HG02973 (cell line): ENCODE measurements around the gene GOLGA6L7.
"Not testable (repeated sequence)": the region's sequence is repeated elsewhere in the genome, so short reads cannot be mapped to it uniquely, and the experiment has no call there.

Experiments used
- ATAC-seq: cut with Tn5 transposase; IDR thresholded peaks from one replicate; pipeline ENCODE4 v1.9.1; 2021; ENCODE audit warnings: moderate library complexity; ENCODE audit not compliant: unreplicated experiment

The GOLGA6L7 gene

DNA sequence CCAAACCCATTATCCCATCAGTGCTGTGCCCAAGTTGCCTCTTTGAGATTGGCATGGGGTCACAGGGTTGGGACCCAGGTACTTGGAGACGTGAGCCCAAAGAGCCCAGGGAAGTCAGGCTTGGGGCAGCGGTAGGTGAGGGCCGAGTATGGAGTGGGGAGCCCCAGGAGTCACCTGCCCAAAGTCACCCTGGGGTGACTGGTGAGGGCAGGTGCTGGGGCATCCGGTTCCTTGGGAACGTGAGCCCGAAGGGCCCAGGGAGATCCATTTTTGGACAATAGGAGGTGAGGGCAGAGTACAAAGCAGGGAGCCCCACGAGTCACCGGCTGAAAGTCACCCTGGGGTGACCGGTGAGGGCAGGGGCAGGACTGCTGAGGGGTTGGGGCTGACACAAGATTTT, 485 bp downstream of the GOLGA6L7 start:
- not testable (repeated sequence) for ATAC-seq

DNA sequence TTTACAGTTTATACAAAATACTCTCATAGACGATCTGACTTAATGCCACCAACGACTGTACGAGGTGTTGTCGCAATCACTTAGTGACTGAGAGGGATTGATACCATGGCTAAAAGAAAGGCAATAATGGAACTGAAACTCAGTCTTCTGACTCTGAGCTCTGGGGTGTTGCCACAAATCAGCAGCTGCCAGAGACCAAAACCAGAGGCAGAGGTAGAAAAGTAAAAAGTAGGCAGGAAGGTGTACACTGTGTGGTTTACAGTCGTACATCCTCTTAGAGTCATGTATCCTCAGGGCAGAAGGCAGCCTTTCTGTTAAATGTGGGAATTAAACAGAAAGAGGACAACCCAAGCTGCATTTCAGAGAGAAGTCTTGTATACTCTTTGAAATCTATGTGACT, 1.2 kb downstream of the GOLGA6L7 start:
- peak; percentile 96 for ATAC-seq

- ATAC-seq, result not testable (repeated sequence)
These were observed 4.3 kb downstream of the GOLGA6L7 start for GRCh38 chr15:28844147-28844546.

DNA sequence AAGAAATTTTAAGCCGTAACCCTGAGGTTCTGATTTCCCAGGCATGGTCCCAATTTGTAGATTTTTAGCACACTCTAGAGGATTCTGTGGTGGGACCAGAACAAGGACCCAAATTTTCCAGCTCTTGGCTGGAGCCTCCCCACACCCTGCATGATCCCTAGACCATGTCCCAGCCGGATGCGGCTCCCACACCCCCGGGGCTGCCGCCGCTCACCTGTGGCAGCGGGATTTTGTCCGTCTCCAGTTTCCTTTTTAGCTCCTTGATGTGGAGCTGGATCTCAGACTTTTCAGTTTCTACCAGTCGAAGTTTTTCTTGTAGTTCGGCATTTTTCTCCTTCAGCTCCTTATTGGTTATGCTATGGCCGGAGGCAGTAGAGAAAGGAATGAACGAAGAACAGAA, 4.9 kb downstream of the GOLGA6L7 start:
- ATAC-seq, result not testable (repeated sequence)

- ATAC-seq, result not testable (repeated sequence)
These were observed 6.2 kb downstream of the GOLGA6L7 start for GRCh38 chr15:28842210-28842609.

DNA sequence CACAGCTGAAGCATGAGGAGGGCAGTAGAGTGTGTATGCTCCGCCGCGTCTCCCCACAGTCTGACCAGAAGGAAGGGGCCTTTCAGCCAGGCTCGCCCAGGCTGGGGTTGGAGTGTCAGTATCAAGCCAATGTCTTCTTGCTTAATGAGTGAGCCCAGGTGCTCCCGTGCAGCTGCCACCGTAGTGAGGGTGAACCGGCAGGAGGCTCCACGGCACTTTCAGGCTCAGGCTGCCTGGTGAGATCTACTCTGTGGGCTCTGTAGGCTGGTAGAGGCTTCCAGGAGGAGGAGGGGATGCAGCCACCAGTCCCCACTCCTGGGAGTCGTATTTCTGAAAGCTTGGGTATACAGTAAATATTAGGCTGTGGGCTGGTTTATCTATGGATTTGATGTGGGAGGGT, 8.2 kb downstream of the GOLGA6L7 start:
- ATAC-seq, result not testable (repeated sequence)

- not testable (repeated sequence) for ATAC-seq
These were observed 13.4 kb downstream of the GOLGA6L7 start for GRCh38 chr15:28834957-28835585.

DNA sequence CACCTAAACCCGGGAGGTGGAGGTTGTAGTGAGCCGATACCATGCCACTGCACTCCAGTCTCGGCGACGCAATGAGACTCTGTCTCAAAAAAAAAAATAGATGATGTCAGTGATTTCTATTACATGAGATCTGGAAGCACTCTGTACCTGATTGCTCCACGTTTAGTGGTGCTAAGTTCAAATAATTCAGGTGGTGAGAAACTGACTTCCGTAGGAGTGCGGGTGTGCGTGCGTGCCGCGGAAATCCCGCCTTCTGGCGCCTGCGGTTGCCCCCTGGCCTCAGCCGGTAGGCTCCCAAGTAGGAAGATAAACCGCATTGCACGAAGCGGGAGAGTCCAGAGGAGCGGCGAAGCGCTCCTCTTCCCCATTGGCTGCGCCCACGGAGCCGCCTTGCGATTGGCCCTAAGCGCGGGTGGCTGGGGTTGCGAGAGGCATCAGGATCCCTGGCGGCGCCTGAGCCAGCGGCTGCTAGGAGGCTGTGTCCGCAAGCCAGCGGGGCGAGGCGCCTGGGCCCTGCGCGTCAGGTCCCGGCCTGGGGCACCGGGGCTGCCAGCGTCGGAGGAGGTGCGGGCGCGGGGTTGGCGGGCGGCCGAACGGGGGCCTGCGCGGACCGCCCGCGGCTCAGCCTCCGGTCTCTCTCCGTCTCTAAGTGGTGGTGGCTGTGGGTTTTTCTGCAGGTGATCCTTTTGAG, 16.4 kb downstream of the GOLGA6L7 start:
- not testable (repeated sequence) for ATAC-seq

GRCh38 chr15:28821420-28821819, 27.0 kb downstream of the GOLGA6L7 start:
- ATAC-seq, result not testable (repeated sequence)

- not testable (repeated sequence) for ATAC-seq
These were observed 28.5 kb downstream of the GOLGA6L7 start for GRCh38 chr15:28819930-28820295.

DNA sequence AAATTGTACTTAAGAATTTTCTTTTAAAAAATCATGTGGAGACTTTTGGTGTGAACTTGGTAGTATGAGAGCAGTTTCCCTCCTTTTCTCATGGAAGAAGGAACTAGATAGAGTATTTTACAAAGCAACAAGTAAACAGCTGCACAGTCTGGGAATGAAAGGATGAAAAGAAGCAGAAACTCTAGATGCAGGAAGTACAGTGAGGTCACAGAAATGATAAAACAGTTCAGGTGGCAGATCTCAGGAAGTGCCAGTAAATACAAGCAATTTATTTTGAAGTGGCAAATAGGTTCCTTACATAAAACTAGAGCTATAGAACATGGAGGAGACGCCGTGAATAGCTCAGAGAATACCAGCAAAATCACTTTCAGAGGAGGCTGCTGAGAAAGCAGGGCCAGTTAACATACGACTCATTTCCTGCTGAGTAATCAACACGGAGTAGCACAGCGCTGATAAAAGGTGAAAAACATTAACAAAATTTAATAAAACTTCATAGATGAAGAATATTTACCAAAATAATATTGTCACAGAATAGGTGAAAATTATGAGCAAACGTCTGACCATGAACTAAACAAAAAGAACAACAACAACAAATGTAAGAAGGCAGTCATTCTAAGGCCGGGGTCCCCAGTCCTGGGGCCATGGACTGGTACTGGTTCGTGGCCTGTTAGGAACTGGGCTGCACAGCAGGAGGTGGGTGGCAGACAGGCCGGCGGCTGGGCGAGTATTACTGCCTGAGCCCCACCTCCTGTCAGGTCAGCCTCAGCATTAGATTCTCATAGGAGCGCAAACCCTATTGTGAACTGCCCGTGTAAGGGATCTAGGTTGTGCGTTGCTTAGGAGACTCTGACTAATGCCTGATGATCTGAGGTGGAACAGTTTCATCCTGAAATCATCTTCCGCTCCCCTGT, 29.2 kb downstream of the GOLGA6L7 start:
- not testable (repeated sequence) for ATAC-seq

DNA sequence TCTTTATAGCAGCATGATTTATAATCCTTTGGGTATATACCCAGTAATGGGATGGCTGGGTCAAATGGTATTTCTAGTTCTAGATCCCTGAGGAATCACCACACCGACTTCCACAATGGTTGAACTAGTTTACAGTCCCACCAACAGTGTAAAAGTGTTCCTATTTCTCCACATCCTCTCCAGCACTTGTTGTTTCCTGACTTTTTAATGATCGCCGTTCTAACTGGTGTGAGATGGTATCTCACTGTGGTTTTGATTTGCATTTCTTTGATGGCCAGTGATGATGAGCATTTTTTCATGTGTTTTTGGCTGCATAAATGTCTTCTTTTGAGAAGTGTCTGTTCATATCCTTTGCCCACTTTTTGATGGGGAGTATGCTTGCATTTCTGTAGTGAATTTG, 30.3 kb downstream of the GOLGA6L7 start:
- not testable (repeated sequence) for ATAC-seq

DNA sequence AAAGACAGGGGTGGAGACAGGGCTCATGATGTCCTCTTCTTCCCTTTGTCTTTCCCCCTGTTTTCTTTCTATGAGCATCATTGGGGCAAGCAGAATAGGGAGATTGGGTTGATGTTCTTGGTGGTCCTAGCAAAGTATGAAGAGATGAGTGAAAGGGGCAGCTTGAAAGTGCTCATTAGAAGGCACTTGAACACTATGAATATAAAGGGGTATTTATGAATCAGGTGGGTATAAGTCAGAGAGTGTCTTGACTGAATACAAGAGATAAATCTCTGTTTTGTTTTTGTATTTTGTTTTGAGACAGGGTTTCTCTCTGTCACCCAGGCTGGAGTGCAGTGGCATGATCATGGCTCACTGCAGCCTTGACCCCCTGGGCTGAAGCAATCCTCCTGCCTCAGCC, 34.4 kb downstream of the GOLGA6L7 start:
- ATAC-seq, result not testable (repeated sequence)

DNA sequence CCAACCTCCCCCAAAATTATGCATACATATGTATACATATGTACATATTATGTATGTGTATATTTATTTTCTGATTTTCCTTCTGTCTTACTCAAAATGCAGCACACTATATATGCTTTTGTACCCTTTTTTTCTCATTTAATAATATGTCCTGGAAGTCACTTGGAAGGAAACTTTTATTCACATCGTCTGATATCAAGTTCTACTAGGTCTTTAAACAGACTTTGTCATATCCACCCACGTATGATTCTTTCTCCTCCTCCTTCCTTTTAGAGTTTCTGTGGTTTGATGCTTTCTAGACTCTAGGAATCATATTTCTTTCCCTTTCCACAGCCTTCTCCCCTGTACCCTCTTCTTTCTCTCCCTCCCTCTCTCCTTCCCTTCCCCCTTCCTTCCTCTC, 35.1 kb downstream of the GOLGA6L7 start:
- ATAC-seq, result not testable (repeated sequence)

DNA sequence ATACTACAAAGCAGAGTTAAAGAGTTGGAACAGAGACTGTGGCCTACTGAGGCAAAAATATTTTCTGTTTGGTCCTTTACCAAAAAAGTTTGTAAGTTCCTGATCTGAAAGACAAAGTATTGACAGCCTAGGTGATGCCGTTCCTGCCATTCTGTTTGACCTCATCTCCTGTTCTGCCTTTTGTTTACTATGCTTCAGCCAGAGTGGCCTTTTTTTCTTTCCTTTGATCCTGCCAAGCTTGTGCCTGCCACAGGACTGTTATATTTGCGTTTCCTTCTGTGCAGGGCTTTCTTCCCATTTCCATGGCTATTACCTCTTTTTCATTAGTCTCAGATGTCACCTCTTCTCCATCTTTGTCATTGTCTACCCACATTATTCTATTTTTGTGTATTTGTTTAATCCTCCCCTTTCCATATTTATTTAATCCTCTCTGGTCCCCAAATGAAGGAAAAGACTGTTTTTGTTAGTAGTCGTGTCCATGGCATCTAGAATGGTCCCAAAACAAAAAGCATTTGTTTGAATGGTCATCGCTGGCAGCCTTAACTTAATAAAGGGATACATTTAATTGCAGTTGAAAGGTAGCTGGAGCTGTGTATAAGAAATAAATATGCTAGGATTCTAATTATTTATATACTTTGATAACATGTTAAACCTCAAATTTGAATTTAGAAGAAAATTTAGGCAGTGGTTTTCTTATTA, 36.4 kb downstream of the GOLGA6L7 start:
- not testable (repeated sequence) for ATAC-seq

DNA sequence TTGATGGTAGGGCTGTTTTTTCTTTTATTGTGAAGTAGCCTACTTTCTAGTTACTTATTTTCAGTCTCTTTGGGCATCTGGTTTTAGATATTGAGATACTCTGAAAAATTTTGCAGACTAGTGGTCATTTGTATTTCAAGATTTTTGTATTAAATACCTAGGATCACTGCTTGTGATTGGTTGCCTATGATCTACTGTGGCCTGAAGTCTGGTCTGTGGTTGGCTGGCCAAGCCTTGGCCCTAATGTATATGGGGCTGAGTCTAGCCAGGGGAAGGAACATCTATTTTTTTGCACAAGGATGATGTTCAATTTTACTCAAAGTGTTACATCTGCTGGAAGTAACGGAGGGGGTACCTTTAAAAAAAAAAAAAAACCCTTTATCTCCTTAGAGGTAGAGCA, 38.0 kb downstream of the GOLGA6L7 start:
- not testable (repeated sequence) for ATAC-seq

DNA sequence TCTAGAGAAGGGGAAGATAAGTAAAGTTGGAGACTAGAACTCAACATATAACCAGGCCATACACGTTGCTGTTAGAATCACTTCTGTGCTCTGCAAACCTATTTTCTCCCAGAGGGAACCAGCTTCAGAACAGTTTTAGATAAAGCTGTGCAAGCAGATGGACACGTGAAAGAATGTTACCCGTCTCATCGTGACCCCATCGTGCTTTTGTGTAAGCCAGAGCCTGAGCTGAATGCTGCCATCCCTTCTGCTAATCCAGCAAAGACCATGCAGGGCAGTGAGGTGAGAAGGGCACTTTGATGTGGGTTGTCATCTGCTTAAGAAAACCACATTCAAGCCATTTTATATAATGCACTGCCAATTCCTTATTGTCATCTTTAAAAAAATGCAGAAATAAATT, 40.3 kb downstream of the GOLGA6L7 start:
- ATAC-seq, result not testable (repeated sequence)

DNA sequence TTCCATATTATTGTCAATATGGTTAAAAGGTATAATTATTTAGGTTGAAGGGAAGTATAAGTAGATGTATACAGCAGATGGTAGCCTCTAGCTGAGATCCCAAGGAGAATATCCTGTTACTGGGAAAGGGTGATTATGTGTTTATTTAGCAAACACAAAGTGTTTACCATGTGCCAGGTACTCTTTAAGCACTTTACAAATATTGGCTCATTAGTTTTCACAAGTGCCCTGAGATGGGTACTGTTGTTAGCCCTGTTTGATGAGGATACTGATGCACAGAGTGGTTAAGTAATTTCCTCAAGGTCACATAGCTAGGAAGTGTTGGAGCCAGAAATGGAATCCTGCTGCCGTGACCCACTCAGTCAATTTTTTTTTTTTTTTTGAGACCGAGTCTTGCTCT, 48.1 kb downstream of the GOLGA6L7 start:
- not testable (repeated sequence) for ATAC-seq

GRCh38 chr15:28798234-28798633, 50.2 kb downstream of the GOLGA6L7 start:
- not testable (repeated sequence) for ATAC-seq

- not testable (repeated sequence) for ATAC-seq
These were observed 54.2 kb downstream of the GOLGA6L7 start for GRCh38 chr15:28794231-28794630.
